ENCODE data around the gene M1AP. TPM values are rescaled to one million over a fixed set of nuclear protein-coding genes. Genes with fewer than 3 reads are reported as not detected.
"Not testable (repeated sequence)": the region's sequence is repeated elsewhere in the genome, so short reads cannot be mapped to it uniquely, and the experiment has no call there.

Gene M1AP
- polyA plus RNA-seq, 1 donor, result 0.14 TPM

- peak; percentile 84 for DNase-seq (ENCODE audit: low read depth)
Measured at GRCh38 chr2:74653985-74654882, 6.1 kb upstream of the M1AP start, which contains the start of gene SEMA4F. TSS of gene SEMA4F (plus strand) at chr2:74654247. CDS start at chr2:74654377, 130 bp downstream.

GRCh38 chr2:74653589-74653984 is 5.5 kb upstream of the M1AP start:
- DNase-seq (ENCODE audit: low read depth), result no peak

- no peak for DNase-seq (ENCODE audit: low read depth)
Measured at GRCh38 chr2:74646834-74647482, 1.2 kb downstream of the M1AP start.

- DNase-seq (ENCODE audit: low read depth), result no peak
Measured at GRCh38 chr2:74646201-74646600, 1.9 kb downstream of the M1AP start.

GRCh38 chr2:74645344-74645743 is 2.8 kb downstream of the M1AP start:
- DNase-seq (ENCODE audit: low read depth), result no peak

- no peak for DNase-seq (ENCODE audit: low read depth)
Measured at GRCh38 chr2:74639550-74639949, 8.6 kb downstream of the M1AP start.

GRCh38 chr2:74632939-74633312 is 15.2 kb downstream of the M1AP start:
- no peak for DNase-seq (ENCODE audit: low read depth)

GRCh38 chr2:74632209-74632938 is 15.8 kb downstream of the M1AP start:
- no peak for DNase-seq (ENCODE audit: low read depth)

- not testable (repeated sequence) for DNase-seq (ENCODE audit: low read depth)
Measured at GRCh38 chr2:74630454-74630853, 17.7 kb downstream of the M1AP start.

- DNase-seq (ENCODE audit: low read depth), result no peak
Measured at GRCh38 chr2:74628538-74629105, 19.5 kb downstream of the M1AP start.

GRCh38 chr2:74625658-74626425 is 22.3 kb downstream of the M1AP start:
- DNase-seq (ENCODE audit: low read depth), result no peak

GRCh38 chr2:74620671-74621070 is 27.5 kb downstream of the M1AP start:
- no peak for DNase-seq (ENCODE audit: low read depth)

GRCh38 chr2:74619651-74620297 is 28.4 kb downstream of the M1AP start:
- DNase-seq (ENCODE audit: low read depth), result no peak

- DNase-seq (ENCODE audit: low read depth), result no peak
Measured at GRCh38 chr2:74618410-74619083, 29.6 kb downstream of the M1AP start.

- no peak for DNase-seq (ENCODE audit: low read depth)
Measured at GRCh38 chr2:74617122-74617521, 31.0 kb downstream of the M1AP start.

- no peak for DNase-seq (ENCODE audit: low read depth)
Measured at GRCh38 chr2:74606927-74607326, 41.2 kb downstream of the M1AP start.

GRCh38 chr2:74603282-74604000 is 44.7 kb downstream of the M1AP start:
- no peak for DNase-seq (ENCODE audit: low read depth)

GRCh38 chr2:74602586-74603281 is 45.4 kb downstream of the M1AP start:
- no peak for DNase-seq (ENCODE audit: low read depth)

- DNase-seq (ENCODE audit: low read depth), result no peak
Measured at GRCh38 chr2:74599676-74600075, 48.5 kb downstream of the M1AP start.

All from forelimb muscle (tissue), 1 donor.